ENCODE data around the gene ATRIP. TPM values are rescaled to one million over a fixed set of nuclear protein-coding genes. Genes with fewer than 3 reads are reported as not detected.

The ATRIP gene
- total and polyA plus RNA-seq, 10 of the 15 experiments (the other 5 are each of a cell fraction or from before 2014, with no cell fraction given) = 1.4 to 16.0 (median 10.1) TPM

DNA sequence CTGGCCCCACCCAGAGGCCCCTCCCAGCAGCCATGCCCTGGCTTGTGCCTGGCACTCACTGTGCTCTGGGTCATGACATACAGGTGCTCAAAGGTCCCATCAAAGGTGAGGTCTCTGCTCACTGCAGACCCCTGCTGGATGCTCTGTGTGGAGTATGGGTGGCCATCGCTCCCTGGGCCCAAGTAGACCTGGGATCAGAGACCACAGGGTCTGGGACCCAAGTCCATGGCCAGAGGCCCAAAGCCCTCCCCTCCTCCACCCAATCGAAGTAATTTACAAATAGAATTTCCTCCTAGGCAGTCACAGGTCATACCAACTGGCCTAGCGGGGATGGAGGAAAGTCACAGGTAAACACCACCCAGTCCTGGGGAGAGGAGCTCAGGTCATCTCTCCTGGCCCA is 24.3 kb upstream of the ATRIP start:
- H3K4me1 ChIP-seq (ENCODE audit: control insufficient read depth, insufficient read depth, low read length) = peaks cover 10% of the 10 kb centered on the region
- FAIRE-seq = peak; percentile 59
- DNase-seq (ENCODE audit: low read depth, low spot score) = no peak
- no peaks in the 10 kb centered on the region for H3K27me3 ChIP-seq (replicated peaks in 1 of 2; ENCODE audit: control insufficient read depth in 2 of 2, insufficient read depth in 2 of 2, low read length in 1 of 2)
- H3K9ac ChIP-seq (ENCODE audit: control insufficient read depth, insufficient read depth, low read length) = no peak overlapping the region
- 22% methylated on average over 3 of the region's 3 CpGs for WGBS (ENCODE audit: insufficient coverage, insufficient replicate concordance, low lambda C conversion rate, missing lambda C conversion rate)
- no peaks in the 10 kb centered on the region for H3K36me3 ChIP-seq (ENCODE audit: control insufficient read depth in 2 of 2, insufficient read depth in 2 of 2, low read length in 1 of 2)
- POLR2A ChIA-PET = no interaction called here
- H3K4me3 ChIP-seq = no peak overlapping the region
- in situ Hi-C loops (cut with MboI) (no loop called here), intact Hi-C loops (cut with micrococcal nuclease; ENCODE audit: unreplicated experiment) (no loop called here)
- no peaks in the 10 kb centered on the region for H4K20me1 ChIP-seq (ENCODE audit: control insufficient read depth, insufficient read depth)
- ATAC-seq = peak; percentile 22; the same call in 1 of the 3 replicates
- SMC1A ChIA-PET (ENCODE audit: uncharacterized antibody, unreplicated experiment) = interaction anchor here (1.2 kb wide), 1 partner anchor 21 kb away, joined by 4 read pairs; no protein-coding TSS in a partner anchor
- no peaks in the 10 kb centered on the region for H3K9me3 ChIP-seq (replicated peaks; ENCODE audit: control insufficient read depth, insufficient read depth, low read length)
- H3K27ac ChIP-seq (ENCODE audit: control insufficient read depth, insufficient read depth) = no peak overlapping the region
- no TSS peak for BruUV-seq (replicated peaks)
- no peak overlapping the region for H3K4me2 ChIP-seq (ENCODE audit: control insufficient read depth, insufficient read depth)
- CTCF ChIA-PET = interaction anchor here (0.6 to 2.9 kb wide), 6 partner anchors 14 to 137 kb away, joined by 3 to 29 read pairs (median 4); partner anchors contain the start of gene CCDC51
- no peak for TF ChIP-seq ZBTB33 (IDR thresholded peaks at IDR 0.05)
- TF ChIP-seq, protein P1, sequence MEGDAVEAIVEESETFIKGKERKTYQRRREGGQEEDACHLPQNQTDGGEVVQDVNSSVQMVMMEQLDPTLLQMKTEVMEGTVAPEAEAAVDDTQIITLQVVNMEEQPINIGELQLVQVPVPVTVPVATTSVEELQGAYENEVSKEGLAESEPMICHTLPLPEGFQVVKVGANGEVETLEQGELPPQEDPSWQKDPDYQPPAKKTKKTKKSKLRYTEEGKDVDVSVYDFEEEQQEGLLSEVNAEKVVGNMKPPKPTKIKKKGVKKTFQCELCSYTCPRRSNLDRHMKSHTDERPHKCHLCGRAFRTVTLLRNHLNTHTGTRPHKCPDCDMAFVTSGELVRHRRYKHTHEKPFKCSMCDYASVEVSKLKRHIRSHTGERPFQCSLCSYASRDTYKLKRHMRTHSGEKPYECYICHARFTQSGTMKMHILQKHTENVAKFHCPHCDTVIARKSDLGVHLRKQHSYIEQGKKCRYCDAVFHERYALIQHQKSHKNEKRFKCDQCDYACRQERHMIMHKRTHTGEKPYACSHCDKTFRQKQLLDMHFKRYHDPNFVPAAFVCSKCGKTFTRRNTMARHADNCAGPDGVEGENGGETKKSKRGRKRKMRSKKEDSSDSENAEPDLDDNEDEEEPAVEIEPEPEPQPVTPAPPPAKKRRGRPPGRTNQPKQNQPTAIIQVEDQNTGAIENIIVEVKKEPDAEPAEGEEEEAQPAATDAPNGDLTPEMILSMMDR (IDR thresholded peaks at IDR 0.05 in 2 of 3, conservative IDR thresholded peaks at IDR 0.05 in 1 of 3; ENCODE audit: control insufficient read depth in 2 of 3, extremely low read depth in 1 of 3, insufficient read depth in 1 of 3, low read depth in 3 of 3, low read length in 3 of 3) = peak; percentile 6 to 23 (median 17); a peak in 1 of 6 replicates
- RAD21 ChIA-PET (ENCODE audit: unreplicated experiment) = interaction anchor here (1.7 kb wide), 1 partner anchor 14 kb away, joined by 9 read pairs; no protein-coding TSS in a partner anchor
- H3K79me2 ChIP-seq (ENCODE audit: control insufficient read depth, insufficient read depth, low read length) = no peaks in the 10 kb centered on the region
- no peak overlapping the region for H2AFZ ChIP-seq (ENCODE audit: control insufficient read depth, low read depth, low read length)

Measured in GM12878 (cell line).